ENCODE data around the gene ENTPD3. TPM values are rescaled to one million over a fixed set of nuclear protein-coding genes. Genes with fewer than 3 reads are reported as not detected.

The ENTPD3 gene
- total RNA-seq, 1 donor from 2014 or later, result 1.3 TPM

- peak overlapping the region; percentile 87 for H3K4me3 Mint-ChIP-seq (ENCODE audit: low read depth)
- peak overlapping the region; percentile 98 for H3K27ac Mint-ChIP-seq
- no peaks in the 10 kb centered on the region for H3K27me3 Mint-ChIP-seq
- peaks cover 2% of the 10 kb centered on the region for H3K36me3 Mint-ChIP-seq (ENCODE audit: insufficient read depth)
- H3K4me1 Mint-ChIP-seq (ENCODE audit: low read depth), result peaks cover 19% of the 10 kb centered on the region
- TF ChIP-seq CTCF (IDR thresholded peaks at IDR 0.05; ENCODE audit: unreplicated experiment), result no peak
- peak; percentile 90 for DNase-seq (ENCODE audit: low spot score, unreplicated experiment)
- H3K9me3 Mint-ChIP-seq (ENCODE audit: low read depth), result no peaks in the 10 kb centered on the region
Measured at GRCh38 chr3:40452876-40453730, 66.1 kb downstream of the ENTPD3 start.

GRCh38 chr3:40453933-40454332, 66.9 kb downstream of the ENTPD3 start:
- peaks cover 7% of the 10 kb centered on the region for H3K36me3 Mint-ChIP-seq (ENCODE audit: insufficient read depth)
- H3K4me3 Mint-ChIP-seq (ENCODE audit: low read depth), result no peak overlapping the region
- peaks cover 25% of the 10 kb centered on the region for H3K4me1 Mint-ChIP-seq (ENCODE audit: low read depth)
- H3K27me3 Mint-ChIP-seq, result no peaks in the 10 kb centered on the region
- TF ChIP-seq CTCF (IDR thresholded peaks at IDR 0.05; ENCODE audit: unreplicated experiment), result no peak
- H3K9me3 Mint-ChIP-seq (ENCODE audit: low read depth), result no peaks in the 10 kb centered on the region
- DNase-seq (ENCODE audit: low spot score, unreplicated experiment), result no peak
- H3K27ac Mint-ChIP-seq, result peak overlapping the region; percentile 25

- TF ChIP-seq CTCF (IDR thresholded peaks at IDR 0.05; ENCODE audit: unreplicated experiment), result no peak
- Mint-ChIP-seq H3K27ac (peak overlapping the region; percentile 86), H3K4me1 (ENCODE audit: low read depth) (peaks cover 27% of the 10 kb centered on the region), H3K36me3 (ENCODE audit: insufficient read depth) (peaks cover 11% of the 10 kb centered on the region), H3K4me3 (ENCODE audit: low read depth) (peak overlapping the region; percentile 89), H3K27me3 (no peaks in the 10 kb centered on the region), H3K9me3 (ENCODE audit: low read depth) (no peaks in the 10 kb centered on the region)
- DNase-seq (ENCODE audit: low spot score, unreplicated experiment), result no peak
Measured at GRCh38 chr3:40455328-40455727, 68.3 kb downstream of the ENTPD3 start.

GRCh38 chr3:40456279-40456939, 69.4 kb downstream of the ENTPD3 start:
- no peak for TF ChIP-seq CTCF (IDR thresholded peaks at IDR 0.05; ENCODE audit: unreplicated experiment)
- H3K27ac Mint-ChIP-seq, result peak overlapping the region; percentile 98
- no peaks in the 10 kb centered on the region for H3K9me3 Mint-ChIP-seq (ENCODE audit: low read depth)
- H3K4me3 Mint-ChIP-seq (ENCODE audit: low read depth), result peak overlapping the region; percentile 89
- H3K27me3 Mint-ChIP-seq, result no peaks in the 10 kb centered on the region
- peaks cover 16% of the 10 kb centered on the region for H3K36me3 Mint-ChIP-seq (ENCODE audit: insufficient read depth)
- peaks cover 27% of the 10 kb centered on the region for H3K4me1 Mint-ChIP-seq (ENCODE audit: low read depth)
- DNase-seq (ENCODE audit: low spot score, unreplicated experiment), result no peak

GRCh38 chr3:40456940-40457823, 70.2 kb downstream of the ENTPD3 start, which contains the start of gene RPL14:
RPL14 (plus strand) TSS chr3:40457339; CDS start chr3:40457472, 133 bp downstream.
- no peak for TF ChIP-seq CTCF (IDR thresholded peaks at IDR 0.05; ENCODE audit: unreplicated experiment)
- H3K4me3 Mint-ChIP-seq (ENCODE audit: low read depth), result peak within 1 kb of the TSS; percentile 89
- DNase-seq (ENCODE audit: low spot score, unreplicated experiment), result peak; percentile 75
- H3K36me3 Mint-ChIP-seq (ENCODE audit: insufficient read depth), result peaks cover 22% of the 10 kb centered on the region
- H3K9me3 Mint-ChIP-seq (ENCODE audit: low read depth), result no peaks in the 10 kb centered on the region
- peaks cover 20% of the 10 kb centered on the region for H3K4me1 Mint-ChIP-seq (ENCODE audit: low read depth)
- no peaks in the 10 kb centered on the region for H3K27me3 Mint-ChIP-seq
- H3K27ac Mint-ChIP-seq, result peak within 1 kb of the TSS; percentile 98

All from progenitor cell of endocrine pancreas (in vitro differentiated cells).